AG04449 (cell line): ENCODE data around the gene TRIML1.

Source experiments
- CTCF ChIA-PET: fragments of 350-600 bp; formaldehyde crosslinking; extraction: SDS; loops from one replicate; lab custom pipeline; 2021; ENCODE audit warnings: antibody characterized with exemption; lab: Yijun Ruan, JAX
- POLR2A ChIA-PET: fragments of 400-600, 350-600 bp; formaldehyde crosslinking; extraction: SDS; loops from one replicate; lab custom pipeline; 2020; ENCODE audit warnings: antibody characterized with exemption, inconsistent platforms; lab: Yijun Ruan, JAX
- DNase-seq: peaks from one replicate; pipeline ENCODE4 v3.0.0-alpha.2; 2010; ENCODE audit warnings: low read depth, low spot score
- H3K4me3 ChIP-seq: 2 replicates; pipeline ENCODE4 v1.5.1; 2011; ENCODE audit warnings: low read depth, mild to moderate bottlenecking, control low read depth, low read length
- CTCF ChIP-seq: IDR thresholded peaks from one replicate; pipeline ENCODE4 v1.5.1; 2011; ENCODE audit warnings: mild to moderate bottlenecking, moderate library complexity, low read length, control low read depth, inconsistent platforms; ENCODE audit not compliant: insufficient read depth; ENCODE audit errors: missing control alignments

Gene TRIML1

DNA sequence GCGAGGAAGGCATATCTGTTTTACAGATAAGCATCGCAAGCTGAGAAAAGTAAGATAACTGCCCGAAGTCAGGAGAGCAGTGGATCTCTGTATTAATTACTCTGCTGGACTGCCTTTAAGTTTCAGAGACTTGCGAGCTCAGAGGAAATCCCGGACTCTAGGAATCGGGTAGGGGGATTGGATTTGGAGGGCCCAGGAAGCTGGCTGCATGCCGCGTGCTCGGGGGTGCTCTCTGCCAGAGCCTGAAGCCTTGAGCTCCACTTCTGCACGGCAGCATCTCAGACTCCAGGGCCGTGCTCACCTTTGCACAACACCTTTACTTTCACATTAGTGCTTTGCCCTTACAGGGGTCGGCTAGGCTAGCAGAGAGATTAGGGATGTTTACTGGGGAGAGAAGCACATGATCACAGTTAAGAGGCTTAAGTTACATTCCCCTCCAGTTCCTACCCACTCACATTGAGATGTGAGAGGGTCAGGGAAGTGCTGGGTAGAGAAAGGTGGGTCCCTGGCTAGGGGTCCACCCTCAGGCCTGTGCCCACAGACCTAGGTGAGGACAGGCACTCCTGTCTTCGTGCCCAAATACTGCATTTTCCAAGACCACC is 57.0 kb downstream of the TRIML1 start:
- no peak for TF ChIP-seq CTCF
- DNase-seq = no peak
- POLR2A ChIA-PET = no interaction called here
- CTCF ChIA-PET = no interaction called here
- no peak overlapping the region for H3K4me3 ChIP-seq
